T-helper 2 cell treated with Interferon-gamma antibody and Interleukin-4, amounts not matched to agents 100 ng/mL and 5 ng/mL, for 36 hours (primary cell): ENCODE data around the gene ARHGAP9. TPM values are rescaled to one million over a fixed set of nuclear protein-coding genes. Genes with fewer than 3 reads are reported as not detected.

Experiments
- intact Hi-C: fragments of 100-400 bp; cut with micrococcal nuclease; formaldehyde crosslinking; loops from one replicate; pipeline ENCODE4 v1.15.1; 2023
- total RNA-seq: library from RNA; stranded (reverse); gene quantifications from 2 replicates; pipeline ENCODE4 v1.2.3, GENCODE V29; 2022

Gene ARHGAP9
- total RNA-seq, 1 donor from 2014 or later, result 172 TPM

DNA sequence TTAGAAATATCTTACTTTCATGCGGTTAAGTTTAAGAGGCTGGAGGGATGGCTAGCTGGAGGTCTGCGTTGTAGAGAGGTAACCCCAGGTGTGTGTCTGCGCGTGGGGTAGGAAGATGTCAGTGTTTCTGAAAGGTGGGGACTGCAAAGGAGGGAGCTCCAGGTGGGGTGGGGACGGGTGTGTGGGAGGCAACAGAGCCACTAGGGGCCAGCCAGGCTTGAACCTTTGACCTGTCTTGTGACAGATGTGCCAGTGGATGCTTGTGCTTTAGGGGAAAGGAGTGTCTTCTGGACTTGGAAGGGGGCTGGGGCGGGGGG, 19.2 kb downstream of the ARHGAP9 start:
- intact Hi-C loops, result loop anchor here (5.0 kb wide), 1 partner anchor 162 kb away; no protein-coding TSS in a partner anchor

DNA sequence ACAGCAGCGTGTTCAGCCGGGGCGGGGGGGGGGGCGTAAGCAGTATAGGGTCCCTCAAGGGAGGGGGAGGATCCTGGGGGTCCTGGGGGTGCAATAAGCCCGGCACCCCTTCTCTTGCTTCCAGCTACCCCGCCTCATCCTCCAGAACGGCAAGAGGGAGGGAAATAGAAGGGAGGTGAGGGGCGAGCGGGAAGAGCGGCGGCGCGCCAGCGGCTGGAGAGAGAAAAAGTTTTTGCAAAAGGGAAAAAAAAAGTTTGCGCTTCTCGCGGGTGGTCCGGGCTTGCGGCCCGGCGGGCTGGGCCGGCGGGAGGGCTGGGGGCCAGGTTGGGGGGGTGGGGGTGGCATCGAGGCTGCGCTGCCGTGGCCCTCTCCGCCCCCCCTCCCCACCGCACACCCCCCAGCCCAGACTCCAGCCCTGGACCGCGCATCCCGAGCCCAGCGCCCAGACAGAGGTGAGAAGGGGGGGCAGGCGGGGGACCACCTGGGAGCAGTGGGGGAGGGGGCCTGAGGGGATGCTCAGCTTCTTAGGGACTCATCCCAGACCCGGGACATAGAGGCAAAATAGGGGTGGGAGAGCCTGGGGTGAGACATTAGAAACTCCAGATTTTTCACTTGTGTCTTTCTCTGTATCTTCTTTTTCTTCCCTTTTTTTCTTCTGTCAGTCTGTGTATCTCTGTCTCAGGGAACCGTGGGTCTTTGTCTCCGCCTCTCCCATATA, 19.8 kb downstream of the ARHGAP9 start, which contains the start of gene GLI1:
TSS of gene GLI1 (plus strand) at position 36 of the 718 bp plus-strand sequence. CDS start 3,907 bp downstream, outside the sequence.
- intact Hi-C loops, result loop anchor here (1.0 to 5.0 kb wide), 4 partner anchors 29 to 178 kb away; partner anchors contain the start of genes DCTN2 and R3HDM2

DNA sequence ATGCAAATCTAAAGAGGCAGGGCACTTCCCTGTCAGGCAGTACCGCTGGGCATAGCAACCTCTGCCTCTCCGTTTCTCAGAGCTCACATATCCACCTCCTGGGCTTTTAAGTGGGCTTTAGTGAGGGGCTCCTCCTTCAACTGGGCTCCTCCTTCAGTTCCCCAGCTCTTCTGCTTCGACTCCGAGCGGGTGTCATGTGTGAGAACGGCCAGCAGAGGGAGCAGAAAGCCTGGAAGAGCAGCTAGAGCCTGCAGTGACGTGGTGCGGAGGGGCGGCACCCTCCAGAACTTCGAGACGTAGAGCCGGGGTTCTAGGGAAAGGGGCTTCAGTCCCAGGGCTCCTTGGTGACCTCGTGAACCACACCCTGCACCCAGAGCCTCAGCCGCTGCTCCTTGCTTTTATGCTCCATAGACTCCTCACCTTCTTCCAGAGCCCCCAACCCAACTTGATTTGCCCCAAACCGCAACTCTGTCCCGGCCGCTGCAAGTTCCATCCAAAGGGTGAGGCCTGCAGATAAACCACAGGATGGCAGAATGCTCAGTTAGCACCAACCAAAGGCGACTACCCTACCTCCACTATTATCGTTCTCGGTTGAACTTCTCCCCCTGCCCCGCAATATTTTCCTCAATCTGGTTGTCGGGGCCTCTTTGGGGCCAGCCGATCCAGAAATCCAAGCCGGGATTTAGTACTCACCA, 20.5 kb downstream of the ARHGAP9 start:
- intact Hi-C loops, result loop anchor here (1.0 to 5.0 kb wide), 3 partner anchors 28 to 177 kb away; partner anchors contain the start of genes DCTN2 and R3HDM2

DNA sequence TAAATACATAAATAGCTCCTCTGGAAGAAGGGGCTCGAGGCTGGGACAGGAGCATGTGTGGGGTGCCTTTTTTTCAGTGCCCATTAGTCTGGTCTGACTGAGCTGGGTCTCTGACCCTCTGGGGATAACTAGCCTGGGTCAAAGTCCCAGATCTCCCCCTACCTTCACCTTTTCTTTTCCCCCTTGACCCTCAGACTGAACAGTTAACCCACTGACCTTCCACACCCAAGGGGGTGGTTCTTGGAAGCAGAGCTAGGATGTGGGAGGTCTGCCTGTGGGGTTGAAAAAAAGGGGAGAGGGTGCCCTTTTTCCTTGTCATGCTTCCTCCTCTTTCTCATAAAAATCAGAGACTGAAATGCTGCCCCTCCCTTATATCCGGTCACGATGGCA, 21.0 kb downstream of the ARHGAP9 start:
- intact Hi-C loops, result loop anchor here (1.0 to 5.0 kb wide), 3 partner anchors 27 to 176 kb away; partner anchors contain the start of genes DCTN2 and R3HDM2

DNA sequence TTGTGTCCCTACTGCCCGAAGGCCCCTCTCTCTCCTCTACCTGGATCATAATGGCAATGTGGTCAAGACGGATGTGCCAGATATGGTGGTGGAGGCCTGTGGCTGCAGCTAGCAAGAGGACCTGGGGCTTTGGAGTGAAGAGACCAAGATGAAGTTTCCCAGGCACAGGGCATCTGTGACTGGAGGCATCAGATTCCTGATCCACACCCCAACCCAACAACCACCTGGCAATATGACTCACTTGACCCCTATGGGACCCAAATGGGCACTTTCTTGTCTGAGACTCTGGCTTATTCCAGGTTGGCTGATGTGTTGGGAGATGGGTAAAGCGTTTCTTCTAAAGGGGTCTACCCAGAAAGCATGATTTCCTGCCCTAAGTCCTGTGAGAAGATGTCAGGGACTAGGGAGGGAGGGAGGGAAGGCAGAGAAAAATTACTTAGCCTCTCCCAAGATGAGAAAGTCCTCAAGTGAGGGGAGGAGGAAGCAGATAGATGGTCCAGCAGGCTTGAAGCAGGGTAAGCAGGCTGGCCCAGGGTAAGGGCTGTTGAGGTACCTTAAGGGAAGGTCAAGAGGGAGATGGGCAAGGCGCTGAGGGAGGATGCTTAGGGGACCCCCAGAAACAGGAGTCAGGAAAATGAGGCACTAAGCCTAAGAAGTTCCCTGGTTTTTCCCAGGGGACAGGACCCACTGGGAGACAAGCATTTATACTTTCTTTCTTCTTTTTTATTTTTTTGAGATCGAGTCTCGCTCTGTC, 22.8 kb downstream of the ARHGAP9 start:
- intact Hi-C loops, result loop anchor here (5.0 kb wide), 1 partner anchor 175 kb away; no protein-coding TSS in a partner anchor

DNA sequence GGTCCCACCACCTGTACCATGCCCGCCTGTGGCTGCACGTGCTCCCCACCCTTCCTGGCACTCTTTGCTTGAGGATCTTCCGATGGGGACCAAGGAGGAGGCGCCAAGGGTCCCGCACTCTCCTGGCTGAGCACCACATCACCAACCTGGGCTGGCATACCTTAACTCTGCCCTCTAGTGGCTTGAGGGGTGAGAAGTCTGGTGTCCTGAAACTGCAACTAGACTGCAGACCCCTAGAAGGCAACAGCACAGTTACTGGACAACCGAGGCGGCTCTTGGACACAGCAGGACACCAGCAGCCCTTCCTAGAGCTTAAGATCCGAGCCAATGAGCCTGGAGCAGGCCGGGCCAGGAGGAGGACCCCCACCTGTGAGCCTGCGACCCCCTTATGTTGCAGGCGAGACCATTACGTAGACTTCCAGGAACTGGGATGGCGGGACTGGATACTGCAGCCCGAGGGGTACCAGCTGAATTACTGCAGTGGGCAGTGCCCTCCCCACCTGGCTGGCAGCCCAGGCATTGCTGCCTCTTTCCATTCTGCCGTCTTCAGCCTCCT, 23.4 kb downstream of the ARHGAP9 start:
- intact Hi-C loops, result loop anchor here (5.0 kb wide), 1 partner anchor 174 kb away; no protein-coding TSS in a partner anchor

DNA sequence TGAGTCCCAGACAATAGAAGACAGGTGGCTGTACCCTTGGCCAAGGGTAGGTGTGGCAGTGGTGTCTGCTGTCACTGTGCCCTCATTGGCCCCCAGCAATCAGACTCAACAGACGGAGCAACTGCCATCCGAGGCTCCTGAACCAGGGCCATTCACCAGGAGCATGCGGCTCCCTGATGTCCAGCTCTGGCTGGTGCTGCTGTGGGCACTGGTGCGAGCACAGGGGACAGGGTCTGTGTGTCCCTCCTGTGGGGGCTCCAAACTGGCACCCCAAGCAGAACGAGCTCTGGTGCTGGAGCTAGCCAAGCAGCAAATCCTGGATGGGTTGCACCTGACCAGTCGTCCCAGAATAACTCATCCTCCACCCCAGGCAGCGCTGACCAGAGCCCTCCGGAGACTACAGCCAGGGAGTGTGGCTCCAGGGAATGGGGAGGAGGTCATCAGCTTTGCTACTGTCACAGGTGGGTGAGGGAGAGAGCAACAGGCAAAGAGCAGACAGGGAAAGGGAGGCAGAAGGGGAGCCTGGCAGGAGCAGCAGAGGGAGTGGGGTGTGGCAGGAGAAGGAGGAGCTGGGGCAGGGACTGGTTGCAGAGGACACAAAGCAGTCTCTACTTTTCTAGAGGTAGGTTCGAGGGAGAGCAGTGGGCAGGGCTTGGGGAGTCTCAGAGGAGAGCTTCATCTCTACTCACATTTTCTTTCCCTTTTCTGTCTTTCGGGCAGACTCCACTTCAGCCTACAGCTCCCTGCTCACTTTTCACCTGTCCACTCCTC, 24.1 kb downstream of the ARHGAP9 start:
- intact Hi-C loops, result loop anchor here (5.0 kb wide), 1 partner anchor 173 kb away; no protein-coding TSS in a partner anchor

DNA sequence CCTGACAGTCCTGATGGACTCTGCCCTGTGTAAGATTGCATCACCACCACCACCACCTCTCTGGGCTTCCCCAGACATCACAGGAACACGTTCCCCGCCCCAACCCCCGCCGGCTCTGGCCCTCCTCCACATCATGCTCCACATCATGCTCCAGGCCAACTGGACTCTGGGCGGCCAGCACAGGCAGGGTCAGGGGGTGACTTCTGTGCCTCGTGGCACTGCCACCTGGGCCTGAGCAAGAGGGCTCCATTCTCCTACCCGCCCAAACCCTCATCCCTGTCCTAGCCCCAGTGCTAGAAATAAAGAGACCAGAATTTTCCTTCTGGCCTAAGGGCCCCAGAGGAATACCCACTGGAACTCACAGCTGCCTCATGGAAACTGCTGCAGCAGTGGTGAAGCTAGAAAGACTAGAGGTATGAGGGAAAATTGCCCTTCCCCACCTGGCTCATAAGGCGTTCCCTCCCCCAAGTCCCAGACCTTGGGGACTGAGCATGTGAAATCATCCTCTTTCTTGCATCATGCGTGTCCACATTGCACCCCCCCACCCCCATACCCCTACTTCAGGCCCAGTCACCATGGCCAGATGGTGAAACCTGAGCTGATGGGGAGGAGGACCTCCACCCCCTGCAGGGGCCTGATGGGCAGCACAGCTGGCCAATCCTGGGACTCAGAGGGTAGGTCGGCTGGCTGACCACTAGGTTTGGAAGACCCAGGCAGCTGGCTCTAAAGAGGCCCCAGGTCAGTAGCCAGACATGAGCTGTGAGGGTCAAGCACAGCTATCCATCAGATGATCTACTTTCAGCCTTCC, 24.9 kb downstream of the ARHGAP9 start, which contains the start of gene INHBE:
TSS of gene INHBE (plus strand) at position 742 of the 808 bp plus-strand sequence. CDS start 230 bp downstream, outside the sequence.
- intact Hi-C loops, result loop anchor here (5.0 kb wide), 1 partner anchor 172 kb away; no protein-coding TSS in a partner anchor

DNA sequence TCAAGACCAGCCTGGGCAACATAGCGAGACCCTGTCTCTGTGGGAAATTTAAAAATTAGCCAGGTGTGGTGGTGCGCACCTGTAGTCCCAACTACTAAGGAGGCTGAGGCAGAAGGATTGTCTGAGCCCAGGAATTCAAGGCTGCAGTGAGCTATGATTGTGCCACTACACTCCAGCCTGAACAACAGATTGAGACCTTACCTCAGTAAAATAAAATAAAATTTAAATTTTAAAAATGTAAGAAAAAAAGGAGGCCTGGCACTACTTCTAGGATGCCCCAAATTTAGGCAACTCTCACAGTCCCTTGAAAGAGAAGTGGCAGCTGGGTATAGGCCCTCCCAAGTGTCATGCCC, 25.5 kb downstream of the ARHGAP9 start:
- intact Hi-C loops, result no loop called here

DNA sequence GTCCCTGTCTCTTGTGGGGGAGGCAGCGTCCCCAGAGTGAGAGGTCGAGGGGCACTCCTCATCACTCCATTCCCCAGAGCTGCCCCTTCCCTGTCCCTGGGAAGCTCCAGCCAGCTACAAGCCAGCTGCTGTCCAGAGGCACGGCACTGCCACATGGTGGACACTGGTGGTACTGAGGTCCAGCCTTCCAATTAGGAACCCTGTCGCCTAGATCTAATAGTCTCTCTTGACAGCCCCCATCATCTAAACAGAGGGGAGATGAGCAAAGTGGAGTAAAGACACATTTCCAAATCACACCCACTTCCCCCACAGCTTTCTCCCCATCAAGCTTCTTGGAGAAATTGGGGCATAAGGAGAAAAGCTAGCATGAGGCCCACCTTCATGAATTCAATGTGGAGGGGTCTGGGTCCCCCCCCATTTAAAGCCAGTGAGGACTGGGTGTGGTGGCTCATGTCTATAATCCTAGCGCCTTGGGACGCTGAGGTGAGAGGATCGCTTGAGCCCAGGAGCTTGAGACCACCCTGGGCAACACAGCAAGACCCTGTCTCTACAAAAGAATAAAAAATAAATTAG, 26.6 kb downstream of the ARHGAP9 start:
- intact Hi-C loops, result loop anchor here (2.0 kb wide), 2 partner anchors 146 to 190 kb away; no protein-coding TSS in a partner anchor

DNA sequence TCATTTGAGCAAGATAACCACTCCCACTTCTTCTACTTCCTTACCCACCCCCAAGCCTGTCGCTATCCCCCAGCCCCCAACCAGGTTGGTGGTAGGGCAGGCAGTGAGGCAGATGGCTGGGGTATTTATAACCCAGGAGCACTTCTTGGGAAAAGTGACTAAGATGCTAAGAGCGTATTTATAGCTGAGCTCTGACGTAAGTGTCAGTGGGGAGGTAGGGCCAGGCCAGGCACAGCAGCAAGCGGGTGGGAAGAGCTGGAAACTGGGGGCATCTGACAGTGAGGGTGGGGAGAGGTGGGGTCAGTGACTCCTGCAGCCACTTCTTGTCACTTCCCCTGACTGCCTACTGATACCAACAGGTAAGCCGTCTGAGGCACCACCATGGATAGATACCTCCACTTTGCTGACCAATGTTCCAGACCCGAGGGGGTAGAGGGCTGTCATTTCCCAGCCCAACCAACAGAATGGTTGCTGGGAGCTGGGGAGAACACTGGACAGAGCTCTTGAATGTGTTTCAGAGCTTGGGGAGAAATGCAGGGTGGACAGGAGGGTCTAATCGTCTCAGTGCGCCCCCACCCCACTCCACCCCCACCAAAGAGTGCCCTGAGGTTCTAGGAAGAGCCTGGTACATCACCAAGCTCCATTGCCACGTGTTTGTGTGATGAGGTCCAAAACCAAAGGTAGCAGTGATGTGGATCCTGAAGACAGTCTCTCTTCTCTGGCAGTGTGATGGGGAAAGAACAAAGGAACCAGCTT, 27.3 kb downstream of the ARHGAP9 start:
- intact Hi-C loops, result loop anchor here (2.0 kb wide), 2 partner anchors 146 to 190 kb away; no protein-coding TSS in a partner anchor

DNA sequence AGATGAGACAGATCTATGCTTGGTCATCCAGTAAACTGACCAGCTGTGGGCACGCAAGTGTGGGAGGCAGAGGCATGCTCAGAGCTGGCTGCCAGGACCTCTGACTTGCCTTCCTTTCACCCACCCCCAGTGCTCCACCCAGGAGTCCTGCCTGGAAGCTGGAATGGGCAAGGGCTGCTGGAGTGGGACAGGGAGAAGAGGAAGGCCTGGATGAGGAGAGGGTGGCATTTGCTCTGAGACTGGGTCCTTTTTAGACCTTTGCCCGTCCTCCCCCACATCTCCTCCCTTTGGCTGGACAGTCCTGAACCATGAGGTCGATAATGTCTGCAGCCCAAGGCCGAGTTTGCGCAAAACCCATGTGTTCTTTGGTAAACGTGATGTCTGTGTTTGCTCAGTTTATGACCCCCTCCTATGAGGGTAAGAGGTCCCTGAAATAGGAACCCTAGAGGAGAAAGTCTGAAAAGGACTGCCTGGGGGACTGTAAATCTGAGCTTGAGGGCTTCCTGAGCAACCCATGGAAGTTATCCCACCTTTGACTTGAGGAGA, 28.4 kb downstream of the ARHGAP9 start:
- intact Hi-C loops, result no loop called here

DNA sequence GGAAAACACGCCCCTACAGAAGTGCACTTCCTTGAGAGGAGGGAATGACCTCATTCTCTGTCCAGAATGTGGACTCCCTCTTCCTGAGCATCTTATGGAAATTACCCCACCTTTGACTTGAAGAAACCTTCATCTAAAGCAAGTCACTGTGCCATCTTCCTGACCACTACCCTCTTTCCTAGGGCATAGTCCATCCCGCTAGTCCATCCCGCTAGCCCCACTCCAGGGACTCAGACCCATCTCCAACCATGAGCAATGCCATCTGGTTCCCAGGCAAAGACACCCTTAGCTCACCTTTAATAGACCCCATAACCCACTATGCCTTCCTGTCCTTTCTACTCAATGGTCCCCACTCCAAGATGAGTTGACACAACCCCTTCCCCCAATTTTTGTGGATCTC, 29.6 kb downstream of the ARHGAP9 start:
- intact Hi-C loops, result no loop called here

DNA sequence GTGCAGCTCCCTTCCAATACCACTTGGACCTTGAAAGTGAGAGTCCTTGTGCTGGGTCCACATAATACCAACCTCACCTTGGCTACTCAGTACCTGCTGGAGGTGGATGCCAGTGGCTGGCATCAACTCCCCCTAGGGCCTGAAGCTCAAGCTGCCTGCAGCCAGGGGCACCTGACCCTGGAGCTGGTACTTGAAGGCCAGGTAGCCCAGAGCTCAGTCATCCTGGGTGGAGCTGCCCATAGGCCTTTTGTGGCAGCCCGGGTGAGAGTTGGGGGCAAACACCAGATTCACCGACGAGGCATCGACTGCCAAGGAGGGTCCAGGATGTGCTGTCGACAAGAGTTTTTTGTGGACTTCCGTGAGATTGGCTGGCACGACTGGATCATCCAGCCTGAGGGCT, 30.3 kb downstream of the ARHGAP9 start:
- intact Hi-C loops, result no loop called here

DNA sequence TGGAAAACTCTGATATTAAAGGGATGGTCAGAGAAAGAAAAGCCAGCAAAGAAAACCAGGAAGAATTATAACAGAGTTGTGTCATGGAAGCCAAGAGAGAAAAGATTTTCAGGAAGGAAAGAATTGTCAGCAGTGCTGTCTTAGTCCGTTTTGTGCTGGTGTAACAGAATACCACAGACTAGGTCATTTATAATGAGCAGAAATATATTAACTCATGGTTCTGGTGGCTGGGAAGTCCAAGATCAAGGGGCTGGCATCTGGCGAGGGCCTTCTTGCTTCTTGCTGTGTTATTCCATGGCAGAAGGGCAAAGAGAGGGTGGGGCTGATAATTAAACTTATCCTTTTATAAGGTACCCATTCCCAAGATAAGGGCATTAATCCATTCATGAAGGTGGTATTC, 31.0 kb downstream of the ARHGAP9 start:
- intact Hi-C loops, result no loop called here

DNA sequence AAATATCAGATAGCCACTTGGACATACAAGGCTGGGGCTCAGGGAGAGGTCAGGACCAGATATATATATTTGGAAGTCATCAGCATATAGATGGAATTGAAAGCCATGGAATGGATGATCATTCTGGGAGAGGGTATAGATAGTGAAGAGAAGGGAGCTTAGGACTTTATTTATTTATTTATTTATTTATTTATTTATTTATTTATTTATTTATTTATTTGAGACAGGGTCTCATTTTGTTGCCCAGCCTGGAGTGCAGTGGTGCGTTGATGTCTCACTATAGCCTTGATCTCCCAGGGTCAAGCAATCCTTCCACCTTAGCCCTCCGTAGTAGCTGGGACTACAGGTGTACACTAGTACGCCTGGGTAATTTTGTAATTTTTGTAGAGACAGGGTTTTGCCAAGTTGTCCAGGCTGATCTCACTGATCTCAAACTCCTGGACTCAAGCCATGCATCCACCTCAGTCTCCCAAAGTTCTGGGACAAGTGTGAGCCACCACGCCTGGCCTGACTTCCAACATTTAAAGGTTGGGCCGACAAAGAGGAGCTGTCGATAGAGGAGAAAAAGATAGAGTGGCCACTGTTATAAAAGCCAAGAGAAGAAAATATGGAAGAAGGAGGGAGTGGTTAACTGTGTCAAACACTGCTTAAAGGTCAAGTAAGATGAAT, 33.2 kb downstream of the ARHGAP9 start:
- intact Hi-C loops, result no loop called here

DNA sequence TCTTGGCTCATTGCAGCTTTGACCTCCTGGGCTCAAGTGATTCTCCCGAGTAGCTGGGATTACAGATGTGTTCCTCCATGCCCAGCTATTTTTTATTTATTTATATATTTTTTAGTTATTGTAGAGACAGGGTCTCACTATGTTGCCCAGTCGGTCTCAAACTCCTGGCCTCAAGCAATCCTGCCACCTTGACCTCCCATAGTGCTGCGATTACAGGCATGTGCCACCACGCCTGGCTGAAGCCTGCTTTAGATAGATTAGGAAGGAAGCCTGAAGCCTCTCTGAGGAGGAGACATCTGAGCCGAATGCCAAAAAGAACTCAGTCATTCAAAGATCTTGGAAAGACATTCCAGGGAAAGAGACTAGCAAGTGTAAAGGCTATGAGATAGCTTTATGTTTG, 34.9 kb downstream of the ARHGAP9 start:
- intact Hi-C loops, result no loop called here
